Kidney (tissue), 14 donors: ENCODE results near the gene GAS6. TPM values are rescaled to one million over a fixed set of nuclear protein-coding genes. Genes with fewer than 3 reads are reported as not detected.

Source experiments
- DNase-seq, 5 donors: peaks; one replicate each; pipeline ENCODE4 v3.0.0-alpha.2; 2013 to 2020
- FAIRE-seq: peaks from 2 replicates; lab custom pipeline; 2012; peaks lifted over from hg19 to GRCh38; lab: Jason Lieb, UNC
- H3K27ac ChIP-seq, 2 donors: one replicate each; pipeline ENCODE4 v1.7.0; 2013; ENCODE audit warnings: low read depth in 2 of 2, low read length in 2 of 2, inconsistent platforms in 1 of 2
- H3K27me3 ChIP-seq: one replicate; pipeline ENCODE4 v1.7.1; 2013; ENCODE audit warnings: low read length, inconsistent platforms; ENCODE audit not compliant: control insufficient read depth, insufficient read depth
- H3K36me3 ChIP-seq, 3 donors: one replicate each; pipeline versions ENCODE4 v1.7.0 to v1.7.1; 2013; ENCODE audit warnings: low read length in 3 of 3, control low read depth in 1 of 3, inconsistent platforms in 1 of 3; ENCODE audit not compliant: insufficient read depth in 3 of 3, control insufficient read depth in 2 of 3
- H3K4me1 ChIP-seq, 3 donors: one replicate each; pipeline versions ENCODE4 v1.7.0 to v1.7.1; 2013; ENCODE audit warnings: low read length in 3 of 3, inconsistent platforms in 1 of 3, low read depth in 1 of 3; ENCODE audit not compliant: control insufficient read depth in 2 of 3, insufficient read depth in 2 of 3
- H3K4me3 ChIP-seq, 3 donors: one replicate each; pipeline versions ENCODE4 v1.7.0 to v1.8.1; 2013; ENCODE audit warnings: low read length in 3 of 3, control low read depth in 1 of 3, inconsistent platforms in 1 of 3
- H3K9ac ChIP-seq, 3 donors: one replicate each; pipeline versions ENCODE4 v1.7.0 to v1.7.1; 2013; ENCODE audit warnings: low read length in 3 of 3, control low read depth in 1 of 3, inconsistent platforms in 1 of 3
- H3K9me3 ChIP-seq, 3 donors: one replicate each; pipeline versions ENCODE4 v1.7.0 to v1.7.1; 2013; ENCODE audit warnings: low read length in 3 of 3, control low read depth in 1 of 3, inconsistent platforms in 1 of 3; ENCODE audit not compliant: control insufficient read depth in 2 of 3, insufficient read depth in 1 of 3
- CTCF ChIP-seq: IDR thresholded peaks from 3 replicates; pipeline ENCODE4 v1.5.1; 2012; ENCODE audit warnings: mild to moderate bottlenecking, moderate library complexity, borderline replicate concordance; ENCODE audit not compliant: insufficient read depth; ENCODE audit errors: extremely low read depth
- intact Hi-C: fragments of 100-400 bp; cut with DNase I; formaldehyde crosslinking; loops from one replicate; pipeline ENCODE4 v1.11.1; 2022
- polyA plus RNA-seq: library from polyadenylated mRNA; stranded (reverse); fragments of 350-450 nt; fragmentation: Illumina TruSeq; extraction: RNeasy Lipid Tissue Mini Kit (QIAGEN cat#74804); gene quantifications from one replicate; pipeline ENCODE4 v1.2.3, GENCODE V29; 2014; ENCODE audit warnings: low read depth, low replicate concordance; ENCODE audit not compliant: insufficient read depth
- total RNA-seq: library from RNA; stranded (reverse); fragmentation: NEBNext Ultra II Directional; extraction: Animal tissue kit (Norgen Biotek cat#: 25700); gene quantifications from one replicate; pipeline ENCODE4 v1.2.1, GENCODE V29; 2021
- donor health status: control.
- donor health status: control.
- donor health status: control.
- donor health status: control.
- donor health status: control.
- donor health status: DM: yes; HTN: yes; CAD: no.
- donor health status: Normal renal cell carcinoma (clear cell type).

The GAS6 gene
- total and polyA plus RNA-seq, 2 donors from 2014 or later, result 83.5 to 135 TPM

- H3K27me3 ChIP-seq, result no peaks in the 10 kb centered on the region
- DNase-seq, result no peak
- intact Hi-C loops, result no loop called here
- H3K36me3 ChIP-seq, result no peaks in the 10 kb centered on the region
- no peaks in the 10 kb centered on the region for H3K9me3 ChIP-seq
- H3K9ac ChIP-seq, result no peak overlapping the region
- H3K4me1 ChIP-seq, result peaks cover 0 to 27% (median 0%) of the 10 kb centered on the region in 3 donors
- no peak overlapping the region for H3K4me3 ChIP-seq
- no peak for FAIRE-seq
- H3K27ac ChIP-seq, result peak overlapping the region in 1 of 2 donors; percentile 43
- no peak for TF ChIP-seq CTCF
These were observed 45.8 kb downstream of the GAS6 start for GRCh38 chr13:113817860-113818691.

GRCh38 chr13:113816946-113817859 is 46.7 kb downstream of the GAS6 start:
- Histone ChIP-seq H3K36me3 (no peaks in the 10 kb centered on the region), H3K27ac (no peak overlapping the region), H3K9me3 (no peaks in the 10 kb centered on the region), H3K4me1 (peaks cover 0 to 27% (median 0%) of the 10 kb centered on the region in 3 donors), H3K27me3 (no peaks in the 10 kb centered on the region), H3K4me3 (no peak overlapping the region), H3K9ac (no peak overlapping the region)
- intact Hi-C loops, result no loop called here
- FAIRE-seq, result no peak
- TF ChIP-seq CTCF, result peak; percentile 77
- peak; percentile 90 to 94 (median 91) for DNase-seq

GRCh38 chr13:113816254-113816929 is 47.5 kb downstream of the GAS6 start:
- intact Hi-C loops, result no loop called here
- Histone ChIP-seq H3K27ac (no peak overlapping the region), H3K4me3 (no peak overlapping the region), H3K4me1 (peaks cover 0 to 22% (median 0%) of the 10 kb centered on the region in 3 donors), H3K36me3 (no peaks in the 10 kb centered on the region), H3K9me3 (no peaks in the 10 kb centered on the region), H3K9ac (no peak overlapping the region), H3K27me3 (no peaks in the 10 kb centered on the region)
- FAIRE-seq, result no peak
- TF ChIP-seq CTCF, result no peak
- DNase-seq, result peak in 1 of 5 donors; percentile 61
